ENCODE measurements around the gene COQ8A.

COQ8A gene

GRCh38 chr1:226976978-226977642 is 37.0 kb downstream of the COQ8A start:
- H3K4me3 ChIP-seq (ENCODE audit: low read length), result no peak overlapping the region
- TF ChIP-seq, protein P1, sequence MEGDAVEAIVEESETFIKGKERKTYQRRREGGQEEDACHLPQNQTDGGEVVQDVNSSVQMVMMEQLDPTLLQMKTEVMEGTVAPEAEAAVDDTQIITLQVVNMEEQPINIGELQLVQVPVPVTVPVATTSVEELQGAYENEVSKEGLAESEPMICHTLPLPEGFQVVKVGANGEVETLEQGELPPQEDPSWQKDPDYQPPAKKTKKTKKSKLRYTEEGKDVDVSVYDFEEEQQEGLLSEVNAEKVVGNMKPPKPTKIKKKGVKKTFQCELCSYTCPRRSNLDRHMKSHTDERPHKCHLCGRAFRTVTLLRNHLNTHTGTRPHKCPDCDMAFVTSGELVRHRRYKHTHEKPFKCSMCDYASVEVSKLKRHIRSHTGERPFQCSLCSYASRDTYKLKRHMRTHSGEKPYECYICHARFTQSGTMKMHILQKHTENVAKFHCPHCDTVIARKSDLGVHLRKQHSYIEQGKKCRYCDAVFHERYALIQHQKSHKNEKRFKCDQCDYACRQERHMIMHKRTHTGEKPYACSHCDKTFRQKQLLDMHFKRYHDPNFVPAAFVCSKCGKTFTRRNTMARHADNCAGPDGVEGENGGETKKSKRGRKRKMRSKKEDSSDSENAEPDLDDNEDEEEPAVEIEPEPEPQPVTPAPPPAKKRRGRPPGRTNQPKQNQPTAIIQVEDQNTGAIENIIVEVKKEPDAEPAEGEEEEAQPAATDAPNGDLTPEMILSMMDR (conservative IDR thresholded peaks at IDR 0.05; ENCODE audit: low read depth, low read length), result no peak
- no peak for DNase-seq (ENCODE audit: low read depth)

GRCh38 chr1:226977643-226978431 is 37.7 kb downstream of the COQ8A start:
- TF ChIP-seq, protein P1 (conservative IDR thresholded peaks at IDR 0.05; ENCODE audit: low read depth, low read length), result no peak
- no peak for DNase-seq (ENCODE audit: low read depth)
- H3K4me3 ChIP-seq (ENCODE audit: low read length), result no peak overlapping the region

- TF ChIP-seq, protein P1 (conservative IDR thresholded peaks at IDR 0.05; ENCODE audit: low read depth, low read length), result no peak
- no peak overlapping the region for H3K4me3 ChIP-seq (ENCODE audit: low read length)
- no peak for DNase-seq (ENCODE audit: low read depth)
Measured at GRCh38 chr1:226978432-226979114, 38.5 kb downstream of the COQ8A start.

GRCh38 chr1:226979115-226979516 is 39.0 kb downstream of the COQ8A start:
- no peak for DNase-seq (ENCODE audit: low read depth)
- no peak overlapping the region for H3K4me3 ChIP-seq (ENCODE audit: low read length)
- TF ChIP-seq, protein P1 (conservative IDR thresholded peaks at IDR 0.05; ENCODE audit: low read depth, low read length), result no peak

- TF ChIP-seq, protein P1 (conservative IDR thresholded peaks at IDR 0.05; ENCODE audit: low read depth, low read length), result no peak
- DNase-seq (ENCODE audit: low read depth), result no peak
- no peak overlapping the region for H3K4me3 ChIP-seq (ENCODE audit: low read length)
Measured at GRCh38 chr1:226979517-226980121, 39.5 kb downstream of the COQ8A start.

DNA sequence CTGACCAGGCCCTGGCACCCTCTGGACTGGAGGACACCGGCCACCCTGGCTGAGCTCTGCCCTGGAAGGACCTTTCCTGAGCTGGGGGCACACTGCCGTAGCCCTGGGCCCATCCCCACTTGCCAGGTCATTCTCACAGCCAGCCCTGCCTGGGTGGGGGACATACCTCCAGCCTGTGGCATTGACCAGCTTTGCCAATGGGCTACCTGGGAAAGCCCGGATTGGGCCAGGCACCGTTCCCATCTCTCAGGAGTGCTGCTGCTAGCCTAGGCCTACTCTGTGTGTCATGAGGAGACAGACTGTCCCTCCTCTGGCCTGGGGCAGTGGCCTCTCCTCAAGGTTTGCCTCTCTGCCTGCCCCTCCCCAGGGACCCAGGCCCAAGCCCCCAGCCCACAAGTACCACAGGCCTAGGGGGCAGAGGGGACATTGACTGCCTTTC is 40.0 kb downstream of the COQ8A start:
- TF ChIP-seq, protein P1 (conservative IDR thresholded peaks at IDR 0.05; ENCODE audit: low read depth, low read length), result no peak
- no peak for DNase-seq (ENCODE audit: low read depth)
- no peak overlapping the region for H3K4me3 ChIP-seq (ENCODE audit: low read length)

Data from retinal pigment epithelial cell (primary cell).